Right hindlimb (tissue), 1 donor: ENCODE data around the gene NPTXR.
"Not testable (repeated sequence)": the region's sequence is repeated elsewhere in the genome, so short reads cannot be mapped to it uniquely, and the experiment has no call there.

Experiments used
- DNase-seq: peaks from one replicate; pipeline ENCODE4 v3.0.0-alpha.2; 2018

The NPTXR gene

GRCh38 chr22:38868286-38868721, 24.5 kb upstream of the NPTXR start:
- no peak for DNase-seq

GRCh38 chr22:38867471-38868285, 23.9 kb upstream of the NPTXR start:
- no peak for DNase-seq

GRCh38 chr22:38867124-38867455, 23.3 kb upstream of the NPTXR start:
- no peak for DNase-seq

DNA sequence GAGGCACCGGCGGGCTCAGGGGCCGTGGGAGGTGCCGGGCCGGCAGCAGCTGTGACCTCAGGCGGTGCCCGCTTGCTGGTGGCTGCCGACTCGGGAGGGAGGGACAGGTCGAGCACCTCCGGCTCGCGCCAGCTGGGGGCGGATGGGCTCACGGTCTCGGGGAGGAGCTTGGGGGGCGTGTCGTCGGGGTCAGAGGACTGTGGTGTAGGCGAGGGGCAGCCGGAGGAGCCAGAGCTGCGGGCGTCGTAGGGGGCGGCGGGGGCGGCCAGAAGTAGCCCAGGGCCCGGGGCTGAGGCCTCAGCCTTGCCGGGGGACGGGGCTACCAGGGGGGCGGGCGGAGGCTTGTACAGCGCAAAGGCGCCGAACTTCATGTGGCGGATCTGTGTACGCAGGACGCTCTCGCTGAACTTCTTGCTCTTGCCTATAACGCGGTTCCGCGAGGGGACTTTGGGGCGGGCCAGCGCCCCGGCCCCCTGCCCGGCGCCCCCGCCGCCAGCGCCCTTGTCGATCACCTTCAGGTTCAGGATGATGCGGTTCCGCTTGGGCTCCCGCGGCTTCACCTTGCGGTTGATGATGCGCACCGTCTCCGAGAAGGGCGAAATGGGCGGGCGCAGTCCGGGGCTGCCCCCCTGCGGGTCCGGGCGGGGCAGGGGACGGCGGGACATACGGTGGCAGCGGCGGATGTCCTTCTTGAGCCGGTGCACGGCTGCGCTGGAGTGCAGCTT, 22.7 kb upstream of the NPTXR start:
- DNase-seq = no peak

- DNase-seq = no peak
These were observed 22.2 kb upstream of the NPTXR start for GRCh38 chr22:38866024-38866398.

- DNase-seq = peak; percentile 29
These were observed 21.6 kb upstream of the NPTXR start for GRCh38 chr22:38865201-38866023.

DNA sequence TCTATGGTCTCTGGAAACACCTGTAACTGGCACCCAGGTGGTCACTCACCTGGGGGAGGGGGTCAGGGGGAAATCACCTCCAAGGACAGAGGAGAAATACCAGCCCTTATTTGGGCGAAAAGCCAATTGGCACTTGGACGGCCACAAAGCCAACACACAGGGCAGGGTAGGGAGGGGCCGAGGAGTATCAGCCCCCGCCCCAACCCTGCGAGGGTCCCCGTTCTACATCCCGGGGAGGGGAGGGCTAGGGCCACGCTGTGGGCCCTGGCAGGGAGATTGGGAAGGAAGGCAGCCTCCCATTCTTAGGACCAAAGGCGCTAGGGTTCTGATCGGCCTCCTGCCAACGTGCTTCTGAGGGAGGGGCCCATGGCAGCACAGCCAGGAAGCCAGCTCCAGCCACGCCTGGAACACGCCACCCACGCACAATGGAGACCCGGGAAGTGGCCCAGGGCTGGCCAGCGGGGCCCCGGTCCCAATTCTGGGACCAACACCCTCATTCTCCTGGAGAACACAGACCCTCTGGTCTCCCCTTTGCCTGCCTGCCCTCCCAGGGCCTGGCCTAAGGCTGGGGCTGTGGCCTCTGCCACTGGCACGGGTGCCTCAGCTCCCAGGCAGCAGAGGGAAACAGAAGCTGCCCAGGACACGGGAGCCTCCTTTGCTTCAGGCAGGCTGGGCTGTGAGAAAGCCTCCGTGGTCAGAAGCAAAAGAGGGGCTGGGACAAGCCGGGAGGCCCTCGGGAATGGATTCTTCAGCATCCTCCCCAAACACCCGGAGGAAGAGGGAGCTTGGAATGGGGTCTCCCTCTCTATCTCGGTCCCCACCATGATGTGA, 20.7 kb upstream of the NPTXR start:
- no peak for DNase-seq

DNA sequence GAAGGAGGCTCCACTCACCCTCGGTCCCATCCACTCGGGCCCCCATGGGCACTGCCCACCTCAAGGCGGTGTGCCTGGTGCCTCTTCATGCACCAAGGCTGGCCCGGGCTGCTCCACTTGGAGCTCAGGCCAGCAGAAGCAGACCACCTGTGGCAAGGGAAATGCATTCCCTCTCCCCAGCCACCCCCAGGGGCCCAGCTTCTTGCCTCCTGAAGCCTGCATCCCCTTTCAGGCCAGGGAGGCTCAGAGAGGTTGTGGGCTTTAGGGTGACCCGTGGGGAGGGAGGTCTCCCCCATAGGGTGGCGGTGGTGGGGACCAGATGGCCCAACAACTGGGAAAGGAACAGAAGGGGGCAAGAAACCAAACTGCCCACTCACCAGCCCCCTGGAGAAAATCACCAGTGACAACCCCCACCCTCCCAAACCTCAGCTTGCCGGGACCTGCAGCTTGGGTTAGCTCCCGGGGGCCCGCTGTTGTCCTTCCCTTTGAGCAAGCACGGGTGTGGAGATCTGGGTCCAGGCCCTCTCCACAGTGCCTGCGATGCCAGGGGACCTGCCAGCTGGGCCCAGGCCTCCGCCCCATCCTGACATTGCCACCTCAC, 19.8 kb upstream of the NPTXR start:
- no peak for DNase-seq

DNA sequence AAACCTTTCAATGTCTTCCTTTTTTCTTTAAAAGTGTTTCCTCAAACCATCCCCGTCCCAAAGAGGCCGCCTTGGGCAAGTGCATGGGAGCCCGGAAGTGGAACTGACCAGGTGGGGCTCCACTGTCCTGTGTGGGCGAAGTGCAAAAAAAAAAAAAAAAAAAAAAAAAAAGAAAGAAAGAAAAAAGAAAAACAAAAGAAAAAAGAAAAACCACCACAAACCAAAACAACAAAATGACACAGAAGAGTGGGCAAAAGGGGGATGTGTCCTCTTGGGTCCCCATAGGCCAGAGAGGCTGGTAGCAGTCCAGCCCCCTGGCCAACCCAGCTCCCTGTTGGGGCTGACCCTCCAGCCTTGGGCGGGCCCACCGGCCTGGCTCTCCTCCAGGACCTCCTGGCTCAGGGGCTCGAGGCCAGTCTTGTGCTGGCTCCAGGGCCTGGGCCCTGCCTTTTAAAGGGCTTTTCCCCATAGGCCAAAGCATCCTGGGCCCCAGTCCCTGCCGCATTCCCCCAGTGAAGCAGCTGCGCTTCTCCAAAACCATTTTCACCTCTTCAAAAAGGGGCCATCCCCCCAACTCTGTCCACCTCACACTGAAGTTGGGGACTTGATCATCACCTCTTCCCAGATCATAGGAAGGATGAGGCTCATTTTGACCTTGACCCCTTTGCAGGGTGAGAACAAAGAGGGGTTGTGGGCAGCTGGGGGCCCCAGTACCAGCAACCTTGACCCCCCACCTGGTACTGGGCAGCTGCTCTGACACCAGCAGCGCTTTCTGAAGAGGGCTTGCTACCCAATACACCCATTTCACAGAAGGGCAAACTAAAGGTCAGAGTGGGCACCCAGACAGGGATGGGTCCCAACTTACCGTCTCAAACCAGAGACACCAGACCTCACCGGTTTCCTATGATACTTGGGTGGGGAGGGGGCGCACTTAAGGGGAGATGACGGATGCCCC, 18.8 kb upstream of the NPTXR start:
- no peak for DNase-seq

- DNase-seq = no peak
These were observed 18.1 kb upstream of the NPTXR start for GRCh38 chr22:38861927-38862326.

GRCh38 chr22:38861170-38861876, 17.5 kb upstream of the NPTXR start:
- DNase-seq = no peak

DNA sequence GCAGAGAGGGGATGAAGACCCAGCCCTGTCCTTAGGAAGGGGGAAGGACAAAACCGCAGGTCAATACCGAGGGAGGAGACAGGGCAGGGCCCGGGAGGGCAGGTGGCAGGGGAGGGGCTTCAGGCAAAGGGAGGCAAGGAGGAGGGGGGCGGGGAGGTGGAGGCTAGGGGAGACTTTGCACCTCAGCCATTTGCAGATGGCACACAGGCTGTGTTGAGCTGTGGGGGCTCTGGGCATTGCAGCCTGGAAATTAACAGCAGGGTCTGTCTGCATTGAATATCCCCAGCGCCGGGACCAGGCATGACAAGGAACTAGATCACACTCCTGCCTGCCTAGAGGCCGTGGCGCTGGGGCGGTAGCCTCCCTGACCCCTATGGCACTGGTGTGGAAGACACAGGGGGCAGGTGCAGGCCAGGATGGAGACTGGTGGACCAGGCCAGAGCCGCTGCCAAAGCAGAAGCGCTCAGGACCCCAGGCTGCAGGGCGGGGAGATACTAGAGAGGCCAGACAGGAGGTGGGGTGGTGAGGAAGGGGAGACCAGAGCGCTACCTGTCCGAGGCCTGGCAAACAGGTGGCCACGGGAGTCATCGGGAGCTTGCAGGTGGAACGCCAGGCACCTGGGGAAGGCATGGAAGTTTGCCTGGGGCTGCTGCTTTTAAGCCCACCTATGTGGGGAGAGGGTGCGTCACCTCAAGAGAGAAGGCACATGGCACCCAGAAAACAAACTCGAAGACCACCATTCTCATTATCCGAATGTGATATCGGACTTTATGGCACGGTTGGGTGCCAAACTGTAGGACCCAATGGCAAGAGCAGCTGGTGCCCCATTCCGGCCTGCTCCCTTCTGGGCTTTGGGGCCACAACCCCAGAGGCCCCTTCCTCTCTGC, 16.7 kb upstream of the NPTXR start:
- no peak for DNase-seq

GRCh38 chr22:38859581-38860282, 15.9 kb upstream of the NPTXR start:
- DNase-seq = no peak

- DNase-seq = no peak
These were observed 14.7 kb upstream of the NPTXR start for GRCh38 chr22:38858492-38858891.

DNA sequence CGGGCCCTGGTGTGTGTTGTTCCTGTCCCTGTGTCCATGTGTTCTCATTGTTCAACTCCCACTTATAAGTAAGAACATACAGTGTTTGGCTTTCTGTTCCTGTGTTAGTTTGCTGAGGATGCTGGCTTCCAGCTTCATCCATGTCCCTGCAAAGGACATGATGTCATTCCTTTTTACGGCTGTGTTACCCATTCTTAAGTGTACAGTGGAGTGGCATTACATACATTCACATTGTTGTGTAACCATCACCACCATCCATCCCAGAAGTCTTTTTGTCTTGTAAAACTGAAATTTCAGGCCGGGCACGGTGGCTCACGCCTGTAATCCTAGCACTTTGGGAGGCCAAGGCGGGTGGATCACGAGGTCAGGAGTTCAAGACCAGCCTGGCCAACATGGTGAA, 10.6 kb upstream of the NPTXR start:
- not testable (repeated sequence) for DNase-seq

DNA sequence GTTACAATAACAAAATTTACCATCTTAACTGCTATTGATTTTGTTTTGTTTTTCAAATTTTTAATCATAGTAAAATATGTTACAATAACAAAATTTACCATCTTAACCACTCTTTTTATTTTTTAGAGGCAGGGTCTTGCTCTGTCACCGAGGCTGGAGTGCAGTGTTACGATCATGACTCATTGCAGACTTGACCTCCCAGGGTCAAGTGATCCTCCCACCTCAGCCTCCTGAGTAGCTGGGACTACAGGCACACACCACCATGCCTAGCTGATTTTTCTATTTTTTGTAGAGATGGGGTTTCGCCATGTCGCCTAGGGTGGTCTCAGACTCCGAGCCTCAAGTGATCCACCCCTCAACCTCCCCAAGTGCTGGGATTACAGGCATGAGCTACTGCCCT, 10.1 kb upstream of the NPTXR start:
- DNase-seq = not testable (repeated sequence)

DNA sequence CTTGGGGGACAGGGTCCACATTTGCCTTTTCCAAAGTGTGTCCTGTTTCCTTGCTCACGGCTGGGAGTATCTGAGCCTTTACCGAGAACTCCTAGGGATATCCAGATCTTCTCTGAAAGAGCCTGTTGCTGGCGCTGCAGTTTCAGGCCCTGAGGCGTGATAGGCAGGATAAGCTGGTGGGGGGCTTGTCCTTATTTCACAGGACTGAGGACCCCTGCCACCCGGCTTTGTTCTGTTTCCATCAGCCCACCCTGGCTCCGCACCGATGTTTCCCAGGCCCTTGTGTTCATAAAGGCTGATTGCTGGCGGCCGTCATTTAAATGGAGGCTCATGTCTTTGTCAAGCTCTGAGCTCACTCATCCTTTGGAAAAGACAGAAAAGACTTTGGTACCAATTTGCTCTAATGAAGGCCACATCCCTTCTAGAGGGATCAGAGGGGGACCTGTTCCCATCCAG, 9.4 kb upstream of the NPTXR start:
- no peak for DNase-seq

- DNase-seq = no peak
These were observed 8.7 kb upstream of the NPTXR start for GRCh38 chr22:38852522-38852921.
